Measurements from ENCODE around the gene ITSN1. TPM values are rescaled to one million over a fixed set of nuclear protein-coding genes. Genes with fewer than 3 reads are reported as not detected.

ITSN1 gene
- total and polyA plus RNA-seq, 2 experiments from 2014 or later = 35.5 to 57.1 TPM

DNA sequence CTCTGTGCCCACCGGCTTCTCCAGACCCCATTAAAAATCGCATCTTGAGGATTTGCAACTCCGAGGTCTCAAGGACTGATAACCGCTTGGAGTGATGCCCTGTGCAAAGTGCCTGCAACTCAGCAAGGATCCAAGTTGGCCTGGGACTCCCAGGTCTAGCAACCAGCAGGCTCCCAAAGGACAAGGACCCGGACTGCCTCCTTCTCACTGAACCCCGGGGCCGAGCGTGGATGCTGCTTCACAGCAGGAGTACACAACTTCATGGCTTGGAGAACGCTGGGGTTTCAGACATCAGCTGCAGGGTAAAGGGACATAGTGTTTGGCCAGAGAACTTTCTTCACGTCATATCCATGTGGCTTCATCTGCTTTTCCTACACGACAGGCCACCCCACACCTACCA lies 208.1 kb downstream of the ITSN1 start:
- 0 out of 2 replicates have a peak, but pooled peaks cover 4% of the 10 kb centered on the region for H3K4me1 ChIP-seq (ENCODE audit: insufficient read depth)
- DNase-seq = no peak
- in situ Hi-C loops (cut with MboI) = no loop called here

DNA sequence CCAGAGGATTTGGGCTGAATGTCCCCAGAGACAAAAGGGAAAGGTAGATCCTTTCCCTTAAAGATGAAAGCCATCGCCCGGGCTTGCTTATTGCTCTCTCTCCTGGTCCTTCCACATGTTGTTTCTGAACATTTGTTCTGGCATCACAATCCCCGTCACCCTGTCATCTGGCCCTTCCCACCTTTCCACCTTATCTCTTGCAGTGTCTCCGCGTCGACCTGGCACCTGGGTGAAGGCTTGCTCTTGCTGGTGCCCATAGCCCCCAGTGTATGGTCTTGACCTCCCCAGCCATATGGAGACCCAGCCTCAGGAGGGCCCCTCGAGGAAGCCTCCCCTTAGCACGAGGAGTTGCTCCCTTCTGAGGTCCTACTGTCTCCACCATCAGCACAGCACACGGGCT lies 208.7 kb downstream of the ITSN1 start:
- WGBS, 2 experiments (ENCODE audit: low coverage in 1 of 2, low lambda C conversion rate in 2 of 2, missing lambda C conversion rate in 2 of 2) = 86 to 87% methylated on average over 9 of the region's 9 CpGs
- Histone ChIP-seq H3K27ac (no peak overlapping the region), H3K27me3 (replicated peaks; ENCODE audit: insufficient read depth) (no peaks in the 10 kb centered on the region), H3F3A (ENCODE audit: insufficient read depth) (no peaks in the 10 kb centered on the region), H3K9me3 (ENCODE audit: low read depth) (no peaks in the 10 kb centered on the region), H3K79me2 (ENCODE audit: insufficient read depth) (no peaks in the 10 kb centered on the region), H3K9me2 (ENCODE audit: insufficient read depth) (no peaks in the 10 kb centered on the region), H3K4me3 (no peak overlapping the region), H3K9ac (no peak overlapping the region), H3K4me1 (ENCODE audit: insufficient read depth) (0 out of 2 replicates have a peak, but pooled peaks cover 4% of the 10 kb centered on the region), H3K36me3 (ENCODE audit: low read depth) (no peaks in the 10 kb centered on the region), H2AFZ (no peak overlapping the region), H4K20me1 (ENCODE audit: insufficient read depth) (no peaks in the 10 kb centered on the region), H3K4me2 (ENCODE audit: unreplicated experiment) (no peak overlapping the region)
- in situ Hi-C loops (cut with MboI) = no loop called here
- no peak for TF ChIP-seq EZH2 (IDR thresholded peaks at IDR 0.05; ENCODE audit: insufficient read depth, poor library complexity, severe bottlenecking)
- TF ChIP-seq EZH2phosphoT487 (IDR thresholded peaks at IDR 0.05; ENCODE audit: insufficient read depth, low read depth) = no peak
- DNase-seq = no peak

More for the DNA sequence above, 208.1 kb downstream of the ITSN1 start:
- no peak overlapping the region for H2AFZ ChIP-seq
- no peaks in the 10 kb centered on the region for H3F3A ChIP-seq (ENCODE audit: insufficient read depth)
- H3K9ac ChIP-seq = no peak overlapping the region
- H3K27ac ChIP-seq = no peak overlapping the region
- no peaks in the 10 kb centered on the region for H3K36me3 ChIP-seq (ENCODE audit: low read depth)
- no peaks in the 10 kb centered on the region for H3K9me3 ChIP-seq (ENCODE audit: low read depth)
- H3K4me3 ChIP-seq = no peak overlapping the region
- H4K20me1 ChIP-seq (ENCODE audit: insufficient read depth) = no peaks in the 10 kb centered on the region
- H3K79me2 ChIP-seq (ENCODE audit: insufficient read depth) = no peaks in the 10 kb centered on the region
- TF ChIP-seq EZH2 (IDR thresholded peaks at IDR 0.05; ENCODE audit: insufficient read depth, poor library complexity, severe bottlenecking) = no peak
- TF ChIP-seq EZH2phosphoT487 (IDR thresholded peaks at IDR 0.05; ENCODE audit: insufficient read depth, low read depth) = no peak
- no peaks in the 10 kb centered on the region for H3K27me3 ChIP-seq (replicated peaks; ENCODE audit: insufficient read depth)
- WGBS, 2 experiments (ENCODE audit: low coverage in 1 of 2, low lambda C conversion rate in 2 of 2, missing lambda C conversion rate in 2 of 2) = 95 to 98% methylated on average over 11 of the region's 11 CpGs
- no peaks in the 10 kb centered on the region for H3K9me2 ChIP-seq (ENCODE audit: insufficient read depth)
- H3K4me2 ChIP-seq (ENCODE audit: unreplicated experiment) = no peak overlapping the region

DNA sequence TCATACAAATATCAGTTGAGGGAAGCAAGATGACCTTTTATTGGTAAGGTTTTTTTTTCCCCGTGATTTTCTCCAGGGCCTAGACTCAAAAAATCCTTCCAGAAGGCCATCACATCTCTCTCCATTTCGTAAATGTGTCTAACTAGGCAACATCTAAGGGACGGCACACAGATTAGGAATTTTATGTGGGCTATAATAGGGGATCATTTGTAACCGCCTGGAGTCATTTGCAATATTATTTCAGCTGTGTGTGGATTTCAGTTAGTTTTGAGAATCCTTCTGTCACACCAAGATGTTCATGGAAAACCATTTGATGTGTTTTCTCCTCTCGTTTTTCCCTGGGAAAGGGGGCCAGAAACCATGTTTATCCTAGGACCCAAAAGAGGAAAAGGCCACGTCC lies 210.2 kb downstream of the ITSN1 start:
- Histone ChIP-seq H3K79me2 (ENCODE audit: insufficient read depth) (no peaks in the 10 kb centered on the region), H3K4me2 (ENCODE audit: unreplicated experiment) (no peak overlapping the region), H3K4me3 (no peak overlapping the region), H4K20me1 (ENCODE audit: insufficient read depth) (no peaks in the 10 kb centered on the region), H3K36me3 (ENCODE audit: low read depth) (no peaks in the 10 kb centered on the region), H3K9me3 (ENCODE audit: low read depth) (no peaks in the 10 kb centered on the region), H3F3A (ENCODE audit: insufficient read depth) (no peaks in the 10 kb centered on the region), H2AFZ (no peak overlapping the region), H3K27me3 (replicated peaks; ENCODE audit: insufficient read depth) (no peaks in the 10 kb centered on the region), H3K27ac (no peak overlapping the region), H3K9me2 (ENCODE audit: insufficient read depth) (no peaks in the 10 kb centered on the region), H3K9ac (no peak overlapping the region), H3K4me1 (ENCODE audit: insufficient read depth) (0 out of 2 replicates have a peak, but pooled peaks cover 4% of the 10 kb centered on the region)
- TF ChIP-seq EZH2phosphoT487 (IDR thresholded peaks at IDR 0.05; ENCODE audit: insufficient read depth, low read depth) = no peak
- no peak for TF ChIP-seq EZH2 (IDR thresholded peaks at IDR 0.05; ENCODE audit: insufficient read depth, poor library complexity, severe bottlenecking)
- in situ Hi-C loops (cut with MboI) = no loop called here
- no peak for DNase-seq
- 57 to 61% methylated on average over 6 of the region's 6 CpGs for WGBS, 2 experiments (ENCODE audit: low coverage in 1 of 2, low lambda C conversion rate in 2 of 2, missing lambda C conversion rate in 2 of 2)

- Histone ChIP-seq H3K4me3 (no peak overlapping the region), H3K27ac (no peak overlapping the region), H3K27me3 (replicated peaks; ENCODE audit: insufficient read depth) (no peaks in the 10 kb centered on the region), H3K4me2 (ENCODE audit: unreplicated experiment) (no peak overlapping the region), H3K36me3 (ENCODE audit: low read depth) (no peaks in the 10 kb centered on the region), H3F3A (ENCODE audit: insufficient read depth) (no peaks in the 10 kb centered on the region), H3K4me1 (ENCODE audit: insufficient read depth) (0 out of 2 replicates have a peak, but pooled peaks cover 3% of the 10 kb centered on the region), H4K20me1 (ENCODE audit: insufficient read depth) (no peaks in the 10 kb centered on the region), H3K9me2 (ENCODE audit: insufficient read depth) (no peaks in the 10 kb centered on the region), H2AFZ (no peak overlapping the region), H3K9me3 (ENCODE audit: low read depth) (no peaks in the 10 kb centered on the region), H3K9ac (no peak overlapping the region), H3K79me2 (ENCODE audit: insufficient read depth) (no peaks in the 10 kb centered on the region)
- WGBS, 2 experiments (ENCODE audit: low coverage in 1 of 2, low lambda C conversion rate in 2 of 2, missing lambda C conversion rate in 2 of 2) = 44 to 45% methylated on average over 5 of the region's 5 CpGs
- DNase-seq = peak; percentile 35
- TF ChIP-seq EZH2 (IDR thresholded peaks at IDR 0.05; ENCODE audit: insufficient read depth, poor library complexity, severe bottlenecking) (no peak), EZH2phosphoT487 (IDR thresholded peaks at IDR 0.05; ENCODE audit: insufficient read depth, low read depth) (no peak)
- in situ Hi-C loops (cut with MboI) = no loop called here
These were observed 212.3 kb downstream of the ITSN1 start for GRCh38 chr21:33854604-33855003.

DNA sequence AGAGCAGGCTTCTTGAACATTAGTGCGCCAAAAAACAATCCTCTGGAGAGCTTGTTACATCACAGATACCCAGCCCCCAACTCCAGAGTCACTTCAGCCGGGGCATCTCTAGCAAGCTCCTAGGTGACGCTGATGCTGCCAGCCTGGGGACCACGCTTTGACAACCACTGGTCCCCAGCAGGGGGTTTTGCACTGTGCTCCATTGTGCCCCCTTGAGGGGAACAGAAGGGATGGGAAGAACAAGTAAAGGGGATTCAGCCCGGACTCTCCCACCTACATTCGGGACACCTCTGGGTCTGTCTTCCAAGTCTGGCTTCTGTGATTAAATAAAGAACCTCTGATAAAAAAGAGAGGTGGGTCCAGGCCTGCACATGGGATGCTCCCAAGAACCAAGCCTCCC lies 212.9 kb downstream of the ITSN1 start:
- WGBS, 2 experiments (ENCODE audit: low coverage in 1 of 2, low lambda C conversion rate in 2 of 2, missing lambda C conversion rate in 2 of 2) = 95 to 99% methylated on average over 6 of the region's 6 CpGs
- no peaks in the 10 kb centered on the region for H3K79me2 ChIP-seq (ENCODE audit: insufficient read depth)
- no peaks in the 10 kb centered on the region for H3K36me3 ChIP-seq (ENCODE audit: low read depth)
- DNase-seq = no peak
- in situ Hi-C loops (cut with MboI) = no loop called here
- no peak overlapping the region for H3K9ac ChIP-seq
- no peaks in the 10 kb centered on the region for H4K20me1 ChIP-seq (ENCODE audit: insufficient read depth)
- H3K4me3 ChIP-seq = no peak overlapping the region
- no peak overlapping the region for H3K4me2 ChIP-seq (ENCODE audit: unreplicated experiment)
- H3K4me1 ChIP-seq (ENCODE audit: insufficient read depth) = no peaks in the 10 kb centered on the region
- H3F3A ChIP-seq (ENCODE audit: insufficient read depth) = no peaks in the 10 kb centered on the region
- H3K27ac ChIP-seq = no peak overlapping the region
- H2AFZ ChIP-seq = no peak overlapping the region
- H3K9me2 ChIP-seq (ENCODE audit: insufficient read depth) = no peaks in the 10 kb centered on the region
- no peaks in the 10 kb centered on the region for H3K9me3 ChIP-seq (ENCODE audit: low read depth)
- TF ChIP-seq EZH2 (IDR thresholded peaks at IDR 0.05; ENCODE audit: insufficient read depth, poor library complexity, severe bottlenecking) = no peak
- no peak for TF ChIP-seq EZH2phosphoT487 (IDR thresholded peaks at IDR 0.05; ENCODE audit: insufficient read depth, low read depth)
- no peaks in the 10 kb centered on the region for H3K27me3 ChIP-seq (replicated peaks; ENCODE audit: insufficient read depth)
